Measurements from ENCODE around the gene PDE6B. TPM values are rescaled to one million over a fixed set of nuclear protein-coding genes. Genes with fewer than 3 reads are reported as not detected.

PDE6B gene
- total RNA-seq, 1 experiment from 2014 or later: 10.8 TPM

GRCh38 chr4:685679-686412, 60.5 kb downstream of the PDE6B start:
- Histone ChIP-seq H2BK12ac (ENCODE audit: insufficient read length, low read depth, low read length) (no peak overlapping the region), H3K79me1 (ENCODE audit: insufficient read depth, low read depth, low read length, poor library complexity, severe bottlenecking) (no peaks in the 10 kb centered on the region), H2BK5ac (ENCODE audit: insufficient read length, low read length) (no peak overlapping the region), H2BK20ac (ENCODE audit: low read depth, low read length, poor library complexity, severe bottlenecking) (no peak overlapping the region), H3K9me3 (ENCODE audit: control insufficient read depth, low read depth, low read length) (no peaks in the 10 kb centered on the region), H3T11ph (ENCODE audit: low read length) (no peak overlapping the region), H3K79me2 (ENCODE audit: insufficient read depth, low read length) (no peaks in the 10 kb centered on the region), H4K8ac (replicated peaks; ENCODE audit: insufficient read length, low read depth, low read length) (no peak overlapping the region), H2BK120ac (ENCODE audit: low read depth, low read length, poor library complexity, severe bottlenecking) (no peak overlapping the region), H2AK5ac (ENCODE audit: insufficient read length, low read length) (no peak overlapping the region), H4K20me1 (ENCODE audit: control insufficient read depth, insufficient read depth, insufficient read length) (no peaks in the 10 kb centered on the region), H3K4ac (ENCODE audit: low read depth, low read length) (no peak overlapping the region), H3K18ac (ENCODE audit: insufficient read length, low read depth, low read length) (no peak overlapping the region), H3K23ac (ENCODE audit: insufficient read length, low read depth, low read length) (no peak overlapping the region), H3K4me1 (ENCODE audit: insufficient read depth, low read length) (peaks cover 7% of the 10 kb centered on the region; the same call in 1 of the 2 replicates), H3K14ac (ENCODE audit: insufficient read depth, low read length) (no peak overlapping the region), H4K5ac (ENCODE audit: insufficient read length, low read depth, low read length) (no peak overlapping the region), H3K56ac (ENCODE audit: insufficient read length, low read depth, low read length) (no peak overlapping the region), H2BK15ac (ENCODE audit: low read depth, low read length) (no peak overlapping the region), H3K27me3 (ENCODE audit: insufficient read depth, low read length) (no peaks in the 10 kb centered on the region), H3K9ac (ENCODE audit: extremely low read depth, insufficient read length, low read length) (no peak overlapping the region), H3K4me2 (ENCODE audit: insufficient read depth, insufficient read length, low read length) (no peak overlapping the region), H4K91ac (ENCODE audit: insufficient read length, low read depth, low read length) (no peak overlapping the region), H3K27ac (ENCODE audit: insufficient read length, low read depth, low read length) (no peak overlapping the region), H2AFZ (ENCODE audit: low read length) (no peak overlapping the region), H3K23me2 (ENCODE audit: insufficient read length, low read depth, low read length, poor library complexity, severe bottlenecking) (peaks cover 3% of the 10 kb centered on the region)
- peaks cover 0 to 3% (median 0%) of the 10 kb centered on the region in 3 experiments; a peak in 2 of 7 replicates for H3K36me3 Mint-ChIP-seq (ENCODE audit: insufficient read depth in 1 of 3, low read depth in 3 of 3)
- DNase-seq: no peak
- WGBS (ENCODE audit: extremely low coverage, insufficient read length, low lambda C conversion rate): no CpG with 5 or more reads among the region's 37 CpGs
- no peak overlapping the region for H3K4me3 Mint-ChIP-seq
- H3K27ac Mint-ChIP-seq: no peak overlapping the region; a peak in 1 of 7 replicates
- peaks cover 6% of the 10 kb centered on the region for H3K27me3 Mint-ChIP-seq (ENCODE audit: low read depth)
- no peaks in the 10 kb centered on the region; a peak in 1 of 5 replicates for H3K9me3 Mint-ChIP-seq
- H3K4me1 Mint-ChIP-seq: peaks cover 6 to 31% of the 10 kb centered on the region in 2 experiments
- TF ChIP-seq, protein P1, sequence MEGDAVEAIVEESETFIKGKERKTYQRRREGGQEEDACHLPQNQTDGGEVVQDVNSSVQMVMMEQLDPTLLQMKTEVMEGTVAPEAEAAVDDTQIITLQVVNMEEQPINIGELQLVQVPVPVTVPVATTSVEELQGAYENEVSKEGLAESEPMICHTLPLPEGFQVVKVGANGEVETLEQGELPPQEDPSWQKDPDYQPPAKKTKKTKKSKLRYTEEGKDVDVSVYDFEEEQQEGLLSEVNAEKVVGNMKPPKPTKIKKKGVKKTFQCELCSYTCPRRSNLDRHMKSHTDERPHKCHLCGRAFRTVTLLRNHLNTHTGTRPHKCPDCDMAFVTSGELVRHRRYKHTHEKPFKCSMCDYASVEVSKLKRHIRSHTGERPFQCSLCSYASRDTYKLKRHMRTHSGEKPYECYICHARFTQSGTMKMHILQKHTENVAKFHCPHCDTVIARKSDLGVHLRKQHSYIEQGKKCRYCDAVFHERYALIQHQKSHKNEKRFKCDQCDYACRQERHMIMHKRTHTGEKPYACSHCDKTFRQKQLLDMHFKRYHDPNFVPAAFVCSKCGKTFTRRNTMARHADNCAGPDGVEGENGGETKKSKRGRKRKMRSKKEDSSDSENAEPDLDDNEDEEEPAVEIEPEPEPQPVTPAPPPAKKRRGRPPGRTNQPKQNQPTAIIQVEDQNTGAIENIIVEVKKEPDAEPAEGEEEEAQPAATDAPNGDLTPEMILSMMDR (conservative IDR thresholded peaks at IDR 0.05): no peak

Measured in H9 (cell line).